OCI-LY1 (cell line): Measurements from ENCODE around the gene ITPK1.

Experiments used
- CTCF ChIP-seq: fragments of 200-600 bp; sonication (generic), shearing (Covaris generic); IDR thresholded peaks from 2 replicates; pipeline ENCODE4 v1.5.1; 2017; ENCODE audit warnings: mild to moderate bottlenecking, antibody characterized with exemption, low read length, moderate library complexity, mixed read lengths
- EZH2 ChIP-seq: fragments of 200-600 bp; sonication (generic), shearing (Covaris generic); IDR thresholded peaks from 2 replicates; pipeline ENCODE4 v1.8.0; 2017; ENCODE audit warnings: borderline replicate concordance, mixed run types, mild to moderate bottlenecking, antibody characterized with exemption, low read length, moderate library complexity, mixed read lengths

DNA sequence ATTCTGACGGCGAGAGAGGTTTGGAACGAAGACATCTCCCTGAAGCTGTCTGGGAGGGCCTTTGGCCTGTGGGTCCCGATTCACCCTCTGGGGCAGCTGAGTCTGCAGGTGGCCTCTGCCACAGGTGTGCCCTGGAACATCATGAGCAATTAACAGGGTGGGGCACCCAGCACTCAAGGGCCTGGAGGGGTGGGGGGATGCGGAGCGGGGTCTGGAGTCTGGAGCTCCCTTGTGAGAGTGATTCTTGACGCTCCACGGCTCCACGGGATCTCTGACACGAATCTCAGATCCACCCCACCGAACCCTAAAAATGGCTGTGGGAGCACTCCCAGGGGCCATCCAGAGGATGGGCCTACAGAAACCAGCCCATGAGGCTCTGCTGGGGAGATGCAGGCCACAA, 8.3 kb downstream of the ITPK1 start:
- TF ChIP-seq CTCF, result no peak
- no peak for TF ChIP-seq EZH2
